Muscle of arm (tissue), 12 donors: ENCODE measurements around the gene CNTD1. TPM values are rescaled to one million over a fixed set of nuclear protein-coding genes. Genes with fewer than 3 reads are reported as not detected.

Experiments used
- DNase-seq: peaks from one replicate; pipeline ENCODE4 v3.0.0-alpha.2; 2013
- polyA plus RNA-seq, 12 donors: library from polyadenylated mRNA; unstranded; fragments of 120-200 nt; gene quantifications; one replicate each; pipeline ENCODE4 v1.2.1, GENCODE V29; 2013; ENCODE audit not compliant: insufficient read length in 12 of 12

The CNTD1 gene
- polyA plus RNA-seq, 12 donors: 0.30 to 2.1 (median 0.92) TPM; not detected in 2

GRCh38 chr17:42803074-42803883, 4.6 kb downstream of the CNTD1 start:
- DNase-seq: no peak

- DNase-seq: no peak
Observed at GRCh38 chr17:42804918-42805367, 6.3 kb downstream of the CNTD1 start.

DNA sequence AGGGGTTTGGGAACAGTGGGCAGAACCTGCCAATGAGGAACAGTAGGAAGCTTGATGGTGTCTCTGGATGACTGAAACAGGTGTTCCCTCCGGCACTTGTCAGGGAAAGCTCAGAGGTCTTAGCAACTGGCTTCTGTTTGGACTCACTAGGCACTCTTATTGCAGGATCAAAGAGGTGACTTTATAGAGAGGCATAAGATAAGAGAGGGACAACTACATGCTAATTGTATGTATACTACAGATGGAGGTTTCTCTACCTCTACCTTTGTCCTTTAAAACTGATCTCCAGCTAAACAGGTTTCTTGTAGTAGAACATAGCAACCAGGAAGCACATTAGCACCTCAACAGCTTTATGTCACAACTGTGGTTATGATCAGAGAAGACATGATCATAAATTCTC, 7.6 kb downstream of the CNTD1 start:
- no peak for DNase-seq

DNA sequence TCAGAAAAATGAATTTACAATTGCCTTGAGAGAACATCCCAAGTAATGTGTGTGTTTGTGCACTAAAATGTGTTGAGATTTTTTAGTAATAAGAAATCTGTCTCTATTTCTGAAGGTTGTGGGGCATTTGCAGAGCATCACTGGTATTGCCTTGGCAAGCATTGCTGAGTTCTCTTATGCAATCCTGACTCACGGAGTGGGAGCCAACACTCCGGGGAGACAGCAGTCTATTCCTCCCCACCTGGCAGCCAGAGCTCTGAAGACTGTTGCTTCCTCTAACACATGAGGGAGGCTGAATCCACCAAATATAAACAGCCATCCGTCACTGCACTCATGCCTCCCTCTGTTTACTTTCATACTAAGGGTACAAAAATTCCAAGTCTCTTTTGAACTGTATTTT, 10.6 kb downstream of the CNTD1 start:
- DNase-seq: no peak

DNA sequence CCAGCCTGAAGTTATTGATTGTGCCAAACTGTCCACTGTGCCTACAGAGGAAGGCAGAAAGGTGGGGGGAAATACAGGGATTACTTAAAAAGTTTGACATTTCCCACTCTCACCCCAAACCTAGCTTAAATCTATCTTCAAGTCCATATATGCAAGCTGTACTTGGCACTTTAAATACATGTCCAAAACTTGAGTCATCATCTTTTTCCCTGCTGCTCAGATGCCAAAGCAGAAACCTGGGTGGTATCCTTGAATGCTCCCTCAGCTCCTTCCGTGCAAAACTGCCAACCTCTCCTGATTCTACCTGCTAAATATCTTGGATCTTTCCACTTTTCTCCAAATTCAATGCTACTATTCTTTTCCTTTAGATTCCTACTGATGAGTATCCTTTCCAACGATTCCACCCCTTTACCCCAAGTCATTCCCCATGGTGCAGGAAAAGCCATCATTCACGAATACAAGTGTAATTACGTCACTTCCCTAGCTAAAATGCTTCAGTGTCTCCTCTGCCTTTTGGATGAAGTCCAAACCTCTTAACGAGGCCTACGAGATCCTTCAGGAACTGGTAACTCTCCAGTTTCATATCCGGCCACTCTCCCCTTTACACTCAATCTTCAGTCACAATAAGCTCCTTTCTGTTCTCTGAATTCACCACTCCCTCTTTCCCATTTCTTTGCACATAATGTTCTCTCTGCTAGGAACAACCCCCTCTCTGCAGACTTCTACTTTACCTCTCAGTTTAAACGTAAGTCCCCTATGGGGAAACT, 16.2 kb downstream of the CNTD1 start:
- DNase-seq: peak; percentile 42

DNA sequence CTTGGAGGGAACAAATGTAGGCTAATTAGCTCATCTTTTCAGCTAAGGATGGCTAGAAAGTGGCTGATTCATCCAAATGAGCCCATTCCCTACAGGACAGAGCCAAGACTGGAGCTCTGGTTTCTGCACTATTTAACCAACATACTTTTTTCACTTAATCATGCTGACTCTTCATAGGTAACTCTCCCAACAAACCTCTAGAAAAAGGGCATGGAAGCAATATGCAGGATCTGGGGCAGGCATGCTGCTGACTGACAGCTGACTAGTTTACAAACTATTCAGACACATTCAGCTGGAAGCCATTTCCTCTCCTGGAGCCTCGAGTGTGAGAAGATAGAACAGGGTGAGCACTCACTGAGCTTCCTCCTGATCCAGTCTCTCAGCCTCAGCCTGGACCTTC, 19.2 kb downstream of the CNTD1 start:
- no peak for DNase-seq

DNA sequence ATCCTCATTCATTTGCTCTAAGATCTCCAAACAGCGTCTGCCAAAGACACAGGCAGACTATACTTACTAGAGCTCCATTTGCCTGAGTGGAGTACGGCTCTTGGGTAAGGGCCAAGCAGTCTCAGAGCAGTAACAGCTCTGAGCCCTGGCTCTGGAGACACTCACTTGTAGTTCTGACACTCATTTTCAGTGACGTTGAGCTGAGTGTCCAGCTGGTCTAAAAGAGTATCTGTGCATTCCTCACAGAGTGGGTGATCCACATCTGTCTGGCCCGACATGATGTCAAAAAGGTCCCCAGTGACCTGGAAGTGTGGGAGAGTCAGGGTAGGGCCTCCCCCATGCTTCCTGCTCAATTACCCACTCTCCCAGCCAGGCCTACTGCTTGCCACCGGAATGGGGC, 19.7 kb downstream of the CNTD1 start:
- no peak for DNase-seq

DNA sequence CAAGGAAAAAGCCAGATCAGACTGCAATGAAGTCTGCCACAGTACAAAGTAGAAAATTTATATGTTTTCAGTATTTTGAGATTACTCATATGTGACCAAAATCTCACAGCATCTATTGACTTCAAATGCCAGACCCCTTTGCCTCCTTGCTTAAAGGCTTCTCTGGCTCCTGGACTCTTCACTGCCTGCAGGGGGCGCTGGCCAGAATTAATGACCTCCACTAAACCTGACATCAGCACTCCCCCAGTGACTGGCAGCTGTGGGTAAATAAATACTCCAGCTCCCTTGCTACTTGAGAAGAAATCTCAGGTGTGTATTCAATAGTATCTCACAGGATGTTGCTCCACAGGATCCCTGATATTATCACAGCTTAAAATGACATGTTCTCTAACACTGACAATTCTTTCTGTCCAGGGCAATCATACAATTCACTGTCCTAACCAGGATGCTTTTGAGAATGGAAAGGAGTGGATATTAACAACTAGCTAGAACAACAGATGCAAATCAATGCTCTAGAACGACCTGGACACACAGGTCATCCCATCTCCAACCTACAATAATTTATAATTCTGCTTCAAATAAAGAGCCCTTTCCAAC, 21.4 kb downstream of the CNTD1 start:
- DNase-seq: no peak

DNA sequence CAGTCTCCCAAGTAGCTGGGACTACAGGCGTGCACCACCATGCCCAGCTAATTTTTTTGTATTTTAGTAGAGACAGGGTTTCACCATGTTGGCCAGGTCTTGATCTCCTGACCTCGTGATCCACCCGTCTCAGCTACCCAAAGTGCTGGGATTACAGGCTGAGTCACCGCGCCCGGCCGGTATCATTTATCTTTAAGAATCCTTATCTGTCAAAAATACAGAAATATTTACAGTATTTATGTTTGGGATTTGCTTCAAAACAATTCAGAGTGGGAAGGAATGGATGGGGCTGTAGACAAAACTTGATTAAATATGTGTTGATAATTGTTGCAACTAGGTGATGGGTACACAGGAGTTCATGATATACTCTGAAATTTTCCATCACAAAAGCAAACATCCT, 22.5 kb downstream of the CNTD1 start:
- DNase-seq: no peak

- DNase-seq: no peak
Observed at GRCh38 chr17:42827472-42827871, 28.8 kb downstream of the CNTD1 start.

DNA sequence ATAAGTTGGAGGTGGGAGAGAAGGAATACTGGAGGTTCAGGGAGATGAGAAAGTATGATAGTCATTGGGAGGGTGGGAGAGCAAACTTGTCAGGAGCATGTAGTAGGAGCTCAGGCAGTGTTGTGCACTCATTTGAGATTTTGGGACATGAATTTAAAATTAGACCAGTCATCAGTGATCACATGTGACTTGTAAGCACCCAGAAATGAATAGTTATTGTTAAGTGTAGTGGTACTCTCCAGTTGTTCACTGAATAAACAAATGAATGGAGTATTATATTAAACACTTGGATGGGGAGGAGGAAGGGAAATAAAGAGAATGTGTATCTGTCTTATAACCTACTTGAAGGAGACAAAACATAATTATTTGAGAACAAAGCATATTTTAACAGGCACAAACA, 32.3 kb downstream of the CNTD1 start:
- no peak for DNase-seq

- DNase-seq: no peak
Observed at GRCh38 chr17:42832213-42832933, 33.7 kb downstream of the CNTD1 start.

DNA sequence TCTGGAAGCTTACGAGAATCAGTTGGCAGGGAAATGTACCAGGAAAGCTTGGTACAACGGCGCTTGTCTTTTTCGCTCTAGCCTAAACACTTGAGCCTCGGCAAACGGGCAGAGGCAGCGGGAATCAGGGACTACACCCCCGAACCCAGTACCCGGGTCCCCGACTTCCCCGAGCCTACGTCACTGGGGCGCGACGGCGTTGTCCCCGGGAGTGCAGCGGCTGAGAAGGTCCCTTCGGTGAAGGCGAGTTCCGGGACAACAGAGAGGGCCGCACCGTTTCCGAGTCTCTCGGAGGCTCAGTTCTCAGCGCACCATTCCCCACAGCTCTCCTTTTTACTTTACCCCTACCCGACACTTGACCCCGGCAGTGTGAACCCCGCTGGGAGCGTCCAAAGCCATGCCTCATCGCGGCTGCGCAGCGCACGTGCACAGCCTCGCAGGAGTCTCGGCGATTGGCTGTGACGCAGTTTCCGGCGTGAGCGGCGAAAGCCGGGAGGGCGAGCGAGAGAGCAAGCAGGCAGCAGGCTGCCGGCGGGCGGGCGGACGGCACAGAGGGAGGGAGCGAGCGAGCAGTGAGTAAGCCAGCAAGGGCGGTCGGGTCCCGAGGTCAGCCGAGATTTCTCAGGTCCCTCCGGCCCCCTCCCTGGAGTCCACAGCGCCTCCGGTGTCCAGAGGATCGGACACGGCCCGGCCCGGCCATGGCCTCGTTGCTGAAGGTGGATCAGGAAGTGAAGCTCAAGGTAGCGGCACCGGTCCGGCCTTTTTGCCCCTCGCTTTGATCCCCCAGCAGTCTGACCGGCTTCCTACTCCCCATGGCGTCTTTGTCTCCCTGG, 34.5 kb downstream of the CNTD1 start, which contains the start of gene PSME3:
TSS of gene PSME3 (plus strand) at position 464 of the 833 bp plus-strand sequence. CDS start at position 699, 235 bp downstream.
- DNase-seq: peak; percentile 91

DNA sequence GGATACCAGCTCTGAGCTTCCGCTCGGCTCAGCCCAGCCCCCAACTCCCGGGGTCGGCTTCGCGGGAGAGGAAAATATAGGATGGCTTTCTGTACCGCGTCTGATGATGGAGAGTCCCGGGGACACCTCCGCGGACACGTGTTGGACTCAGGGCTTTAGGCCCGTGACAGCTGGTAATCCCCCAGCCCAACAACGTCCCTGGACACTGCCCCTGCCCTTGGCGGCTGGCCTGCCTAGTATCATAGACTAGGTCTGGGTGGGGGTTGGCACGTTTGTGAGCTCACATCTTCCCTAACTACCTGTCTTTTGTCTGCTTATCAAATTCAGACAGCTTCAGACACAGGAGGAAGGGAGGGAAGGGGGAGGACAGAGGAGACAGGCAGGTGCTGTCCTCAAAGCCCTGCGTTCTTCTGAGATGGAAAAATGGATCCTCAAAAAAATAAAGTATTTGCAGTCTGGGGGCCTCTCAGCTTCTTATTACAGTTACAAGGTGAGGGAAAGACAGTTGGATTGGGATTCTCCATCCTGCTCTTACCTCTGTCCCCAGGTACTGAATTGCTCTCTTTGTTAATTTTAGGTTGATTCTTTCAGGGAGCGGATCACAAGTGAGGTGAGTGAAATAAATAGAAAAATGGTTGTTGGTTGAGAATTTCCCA, 35.2 kb downstream of the CNTD1 start:
- DNase-seq: no peak

- DNase-seq: no peak
Observed at GRCh38 chr17:42835732-42836131, 37.1 kb downstream of the CNTD1 start.

DNA sequence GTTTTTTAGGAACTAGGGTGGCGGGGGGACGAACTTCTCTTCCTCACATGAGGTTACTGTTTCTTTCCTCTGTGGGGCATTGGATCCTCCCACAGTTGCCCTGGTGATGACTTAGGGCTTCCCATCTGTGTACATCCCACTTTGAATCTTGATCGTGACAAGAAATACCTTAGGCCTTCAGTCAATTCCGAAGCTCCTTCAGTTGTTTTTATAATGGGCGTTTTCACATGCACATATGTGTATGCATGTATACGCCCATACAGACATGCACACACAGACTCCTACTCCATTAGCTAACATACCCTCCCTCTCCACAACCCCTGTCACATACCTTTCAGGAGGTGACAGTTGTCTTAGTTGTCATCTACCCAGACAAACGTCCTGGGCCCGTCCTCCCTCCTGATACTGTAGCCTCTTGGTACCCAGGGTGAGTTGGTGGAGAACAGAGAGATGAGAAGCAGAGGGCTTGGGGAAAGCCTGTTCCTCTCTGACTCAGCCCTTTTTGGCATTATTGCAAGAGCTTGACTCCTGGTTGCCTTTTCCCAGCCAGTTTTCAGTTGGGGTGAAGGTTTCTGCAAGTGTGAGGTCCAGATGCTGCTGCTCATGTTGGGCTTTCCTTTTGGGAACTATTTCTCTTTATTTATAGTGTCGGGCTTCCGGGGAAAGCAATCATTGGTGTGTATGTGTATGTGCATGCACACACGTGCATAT, 43.5 kb downstream of the CNTD1 start:
- DNase-seq: no peak

GRCh38 chr17:42843358-42843934, 44.8 kb downstream of the CNTD1 start:
- DNase-seq: peak; percentile 52

DNA sequence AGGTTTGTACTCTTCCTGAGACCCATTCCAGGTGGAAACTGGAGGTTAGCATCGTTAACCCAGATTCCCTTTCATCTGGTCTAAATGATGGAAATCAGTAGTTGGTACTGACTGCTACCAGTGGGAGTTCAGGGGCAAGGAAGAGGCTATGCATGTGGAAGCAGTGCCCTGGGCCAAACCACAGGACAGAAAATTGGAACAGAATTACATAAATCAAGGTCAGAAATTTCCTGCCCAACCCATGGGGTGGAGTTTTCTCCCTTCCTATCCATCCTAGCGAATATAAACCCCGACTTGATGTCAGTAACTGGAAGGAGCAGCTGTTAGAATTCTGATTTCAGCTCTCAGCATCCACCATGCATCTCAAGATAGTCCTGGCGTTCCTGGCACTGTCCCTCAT, 45.6 kb downstream of the CNTD1 start, which contains the start of gene AOC2:
TSS of gene AOC2 (plus strand) at position 310 of the 400 bp plus-strand sequence. CDS start at position 357, 47 bp downstream.
- DNase-seq: no peak
